BJ (cell line): ENCODE data around the gene FAM3B. TPM values are rescaled to one million over a fixed set of nuclear protein-coding genes. Genes with fewer than 3 reads are reported as not detected.

Experiments used
- CTCF ChIA-PET: fragments of 350-600 bp; formaldehyde crosslinking; extraction: SDS; loops from one replicate; lab custom pipeline; 2021; ENCODE audit warnings: antibody characterized with exemption, inconsistent platforms; lab: Yijun Ruan, JAX
- POLR2A ChIA-PET: fragments of 300-600 bp; sonication (Branson Sonifier 250); formaldehyde crosslinking; extraction: SDS; loops from one replicate; lab custom pipeline; 2021; ENCODE audit warnings: antibody characterized with exemption; lab: Charles Lee
- DNase-seq: peaks from one replicate; pipeline ENCODE4 v3.0.0-alpha.2; 2011; ENCODE audit warnings: low read depth
- H3K27me3 ChIP-seq: 2 replicates; pipeline ENCODE4 v1.6.0; 2011; ENCODE audit warnings: low read length; ENCODE audit not compliant: control insufficient read depth, insufficient read depth
- H3K36me3 ChIP-seq: 2 replicates; pipeline ENCODE4 v1.5.1; 2011; ENCODE audit warnings: low read length; ENCODE audit not compliant: control insufficient read depth, insufficient read depth
- H3K4me3 ChIP-seq: 2 replicates; pipeline ENCODE4 v1.5.1; 2011; ENCODE audit warnings: low read depth, mild to moderate bottlenecking, control low read depth, low read length
- polyA plus RNA-seq: library from polyadenylated mRNA; depleted of rRNA; stranded (reverse); fragments of >200 nt; gene quantifications from 2 replicates; pipeline ENCODE4 v1.2.3, GENCODE V29; 2011
- TF ChIP-seq, protein P1 (sequence below): IDR thresholded peaks from 2 replicates; pipeline ENCODE4 v1.5.1; 2011; ENCODE audit warnings: low read depth, mild to moderate bottlenecking, control low read depth, inconsistent platforms, low read length, moderate library complexity; ENCODE audit not compliant: insufficient read depth

FAM3B gene
- polyA plus RNA-seq, 1 experiment = not detected

GRCh38 chr21:41373763-41374162, 57.2 kb downstream of the FAM3B start:
- Histone ChIP-seq H3K27me3 (no peaks in the 10 kb centered on the region; the same call in 1 of the 2 replicates), H3K36me3 (no peaks in the 10 kb centered on the region), H3K4me3 (no peak overlapping the region)
- CTCF ChIA-PET = no interaction called here
- POLR2A ChIA-PET = no interaction called here
- no peak for DNase-seq
- TF ChIP-seq, protein P1, sequence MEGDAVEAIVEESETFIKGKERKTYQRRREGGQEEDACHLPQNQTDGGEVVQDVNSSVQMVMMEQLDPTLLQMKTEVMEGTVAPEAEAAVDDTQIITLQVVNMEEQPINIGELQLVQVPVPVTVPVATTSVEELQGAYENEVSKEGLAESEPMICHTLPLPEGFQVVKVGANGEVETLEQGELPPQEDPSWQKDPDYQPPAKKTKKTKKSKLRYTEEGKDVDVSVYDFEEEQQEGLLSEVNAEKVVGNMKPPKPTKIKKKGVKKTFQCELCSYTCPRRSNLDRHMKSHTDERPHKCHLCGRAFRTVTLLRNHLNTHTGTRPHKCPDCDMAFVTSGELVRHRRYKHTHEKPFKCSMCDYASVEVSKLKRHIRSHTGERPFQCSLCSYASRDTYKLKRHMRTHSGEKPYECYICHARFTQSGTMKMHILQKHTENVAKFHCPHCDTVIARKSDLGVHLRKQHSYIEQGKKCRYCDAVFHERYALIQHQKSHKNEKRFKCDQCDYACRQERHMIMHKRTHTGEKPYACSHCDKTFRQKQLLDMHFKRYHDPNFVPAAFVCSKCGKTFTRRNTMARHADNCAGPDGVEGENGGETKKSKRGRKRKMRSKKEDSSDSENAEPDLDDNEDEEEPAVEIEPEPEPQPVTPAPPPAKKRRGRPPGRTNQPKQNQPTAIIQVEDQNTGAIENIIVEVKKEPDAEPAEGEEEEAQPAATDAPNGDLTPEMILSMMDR = no peak

DNA sequence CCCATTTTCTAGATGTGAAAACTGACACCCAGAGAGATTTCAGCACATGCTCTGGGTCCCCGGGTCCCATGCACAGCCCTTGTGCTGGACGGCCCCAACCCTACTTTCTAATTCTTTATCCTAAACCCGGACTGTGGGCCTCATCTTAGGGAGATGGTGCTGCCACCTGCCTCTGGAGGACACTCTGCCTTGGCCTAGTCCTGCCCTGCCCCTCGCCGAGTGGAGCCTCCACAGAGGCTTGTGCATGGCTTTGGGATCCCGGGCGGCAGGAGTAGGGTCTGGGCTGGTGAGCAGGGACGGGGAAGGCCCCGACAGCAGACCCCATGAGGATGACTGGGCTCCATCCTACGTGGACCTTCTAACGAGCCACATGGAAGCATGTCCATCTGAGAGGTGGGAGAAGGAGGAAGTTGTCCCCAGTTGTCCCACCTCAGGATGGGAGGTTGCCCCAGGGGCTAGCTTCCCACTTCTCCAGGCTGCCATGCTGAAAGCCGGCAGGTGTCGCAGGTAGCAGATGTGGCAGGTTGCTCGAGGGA, 57.6 kb downstream of the FAM3B start:
- no peaks in the 10 kb centered on the region; the same call in 1 of the 2 replicates for H3K27me3 ChIP-seq
- ChIA-PET POLR2A (no interaction called here), CTCF (no interaction called here)

GRCh38 chr21:41374867-41375533, 58.4 kb downstream of the FAM3B start:
- Histone ChIP-seq H3K36me3 (no peaks in the 10 kb centered on the region), H3K4me3 (no peak overlapping the region), H3K27me3 (no peaks in the 10 kb centered on the region)
- TF ChIP-seq, protein P1 = no peak
- no peak for DNase-seq
- CTCF ChIA-PET = no interaction called here
- POLR2A ChIA-PET = no interaction called here

More for the DNA sequence above, 57.6 kb downstream of the FAM3B start:
- DNase-seq = no peak
- H3K36me3 ChIP-seq = no peaks in the 10 kb centered on the region
- H3K4me3 ChIP-seq = no peak overlapping the region
- TF ChIP-seq, protein P1 = no peak

DNA sequence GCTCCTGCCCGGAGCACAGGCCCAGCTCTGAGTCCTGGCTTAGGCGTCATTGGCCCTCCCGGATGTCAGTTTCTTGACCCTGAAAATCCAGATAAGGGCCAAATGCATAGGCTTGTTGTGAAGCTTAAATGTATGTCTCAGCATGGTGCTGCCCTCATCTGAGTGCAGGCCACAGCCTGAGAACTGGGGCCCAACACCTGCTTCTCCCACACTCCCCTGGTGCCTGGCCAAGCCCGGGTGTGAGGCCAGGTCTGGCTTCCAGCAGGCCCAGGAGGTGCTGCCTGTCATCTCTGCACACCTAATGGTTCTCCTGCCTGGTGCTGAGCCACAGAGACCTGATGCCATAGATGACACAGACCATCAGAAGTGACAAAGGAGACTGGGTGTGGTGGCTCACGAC, 59.3 kb downstream of the FAM3B start:
- ChIA-PET POLR2A (no interaction called here), CTCF (interaction anchor here (0.9 kb wide), 1 partner anchor 17 kb away, joined by 3 read pairs; no protein-coding TSS in a partner anchor)
- Histone ChIP-seq H3K36me3 (no peaks in the 10 kb centered on the region), H3K4me3 (no peak overlapping the region), H3K27me3 (no peaks in the 10 kb centered on the region)
- TF ChIP-seq, protein P1 = no peak
- no peak for DNase-seq

- TF ChIP-seq, protein P1 = no peak
- CTCF ChIA-PET = interaction anchor here (0.6 to 1.1 kb wide), 2 partner anchors 9 to 94 kb away, joined by 4 read pairs; no protein-coding TSS in a partner anchor
- H3K36me3 ChIP-seq = no peaks in the 10 kb centered on the region
- H3K27me3 ChIP-seq = no peaks in the 10 kb centered on the region
- no peak for DNase-seq
- POLR2A ChIA-PET = no interaction called here
- no peak overlapping the region for H3K4me3 ChIP-seq
Observed at GRCh38 chr21:41377715-41378114, 61.1 kb downstream of the FAM3B start.
